ENCODE results near the gene LZIC.

GRCh38 chr1:9901148-9902059, 41.8 kb downstream of the LZIC start:
- TF ChIP-seq CTCF (IDR thresholded peaks at IDR 0.05) (no peak), POLR2A (IDR thresholded peaks at IDR 0.05; ENCODE audit: low read depth) (no peak)
